H4 (cell line): Measurements from ENCODE around the gene SLC25A12. TPM values are rescaled to one million over a fixed set of nuclear protein-coding genes. Genes with fewer than 3 reads are reported as not detected.
"Not testable (repeated sequence)": the region's sequence is repeated elsewhere in the genome, so short reads cannot be mapped to it uniquely, and the experiment has no call there.

Source experiments
- DNase-seq: peaks from one replicate; pipeline ENCODE4 v3.0.0-alpha.2; 2015; ENCODE audit warnings: low spot score
- total RNA-seq: library from RNA; depleted of rRNA; stranded (reverse); fragments of >200 nt; shearing (Covaris generic); gene quantifications from 2 replicates; pipeline ENCODE4 v1.2.3, GENCODE V29; 2014

The SLC25A12 gene
- total RNA-seq, 1 experiment from 2014 or later = 22.3 TPM

DNA sequence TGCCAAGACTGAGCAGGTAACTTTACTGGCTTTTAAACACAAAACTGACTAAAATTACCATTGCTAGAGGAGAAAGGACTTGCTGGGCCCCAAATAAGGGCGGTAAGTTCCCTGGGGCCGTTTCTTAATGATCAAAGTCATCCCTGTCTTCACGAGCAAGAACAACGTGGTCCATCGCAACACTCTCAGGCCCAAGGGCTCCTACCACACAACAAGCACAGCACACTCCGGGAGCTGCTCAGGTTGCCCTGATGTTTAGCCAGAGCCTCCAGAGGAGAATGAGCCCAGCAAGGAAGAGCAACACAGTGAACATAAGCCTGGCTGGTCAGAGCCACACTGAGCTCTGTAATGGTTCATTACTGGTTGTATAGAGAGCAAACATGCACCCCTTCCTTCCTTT lies 104.1 kb downstream of the SLC25A12 start:
- no peak for DNase-seq

GRCh38 chr2:171788316-171788993 lies 105.6 kb downstream of the SLC25A12 start:
- DNase-seq = no peak

GRCh38 chr2:171787333-171788072 lies 106.5 kb downstream of the SLC25A12 start:
- no peak for DNase-seq

DNA sequence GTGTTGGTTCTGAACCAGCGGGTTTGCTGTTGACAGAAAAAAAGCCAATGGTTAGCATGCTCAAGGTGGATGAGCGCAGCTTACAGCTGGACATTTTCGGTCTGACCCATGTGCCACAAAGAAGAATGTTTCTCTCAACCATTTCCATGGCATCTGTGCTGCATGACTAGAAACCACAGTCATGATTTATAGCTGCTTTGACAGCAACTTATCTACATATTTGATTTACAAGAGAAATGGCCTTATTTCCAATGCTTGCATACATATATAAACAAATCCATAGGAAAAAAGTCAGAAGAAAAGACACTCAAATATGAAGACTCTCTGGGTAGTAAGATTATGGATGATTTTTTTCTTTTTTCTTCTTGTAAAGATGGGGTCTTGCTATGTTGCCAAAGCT lies 108.6 kb downstream of the SLC25A12 start:
- no peak for DNase-seq

DNA sequence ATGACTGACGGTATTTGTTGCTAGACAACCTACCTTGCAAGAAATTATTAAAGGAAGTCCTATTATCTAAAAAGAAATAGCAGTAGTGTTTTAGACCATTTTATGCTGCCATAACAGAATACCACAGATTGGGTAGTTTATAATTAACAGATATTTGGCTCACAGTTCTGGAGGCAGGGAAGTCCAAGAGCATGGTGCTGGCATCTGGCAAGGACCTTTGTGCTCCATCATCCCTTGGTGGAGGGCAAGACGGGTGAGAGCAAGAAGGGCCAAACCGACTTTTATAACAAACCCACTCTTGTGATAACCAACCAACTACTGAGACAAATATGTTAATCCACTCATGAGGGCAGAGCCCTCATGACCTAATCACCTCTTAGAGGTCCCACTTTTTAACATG lies 115.5 kb downstream of the SLC25A12 start:
- no peak for DNase-seq

DNA sequence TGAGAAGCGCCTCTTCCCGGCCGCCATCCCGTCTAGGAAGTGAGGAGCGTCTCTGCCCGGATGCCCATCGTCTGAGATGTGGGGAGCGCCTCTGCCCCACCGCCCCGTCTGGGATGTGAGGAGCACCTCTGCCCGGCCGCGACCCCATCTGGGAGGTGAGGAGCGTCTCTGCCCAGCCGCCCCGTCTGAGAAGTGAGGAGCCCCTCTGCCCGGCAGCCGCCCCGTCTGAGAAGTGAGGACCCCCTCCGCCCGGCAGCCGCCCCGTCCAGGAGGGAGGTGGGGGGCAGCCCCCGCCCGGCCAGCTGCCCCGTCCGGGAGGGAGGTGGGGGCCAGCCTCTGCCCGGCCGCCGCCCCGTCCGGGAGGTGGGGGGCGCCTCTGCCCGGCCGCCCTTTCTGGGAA lies 119.5 kb downstream of the SLC25A12 start:
- DNase-seq = not testable (repeated sequence)

DNA sequence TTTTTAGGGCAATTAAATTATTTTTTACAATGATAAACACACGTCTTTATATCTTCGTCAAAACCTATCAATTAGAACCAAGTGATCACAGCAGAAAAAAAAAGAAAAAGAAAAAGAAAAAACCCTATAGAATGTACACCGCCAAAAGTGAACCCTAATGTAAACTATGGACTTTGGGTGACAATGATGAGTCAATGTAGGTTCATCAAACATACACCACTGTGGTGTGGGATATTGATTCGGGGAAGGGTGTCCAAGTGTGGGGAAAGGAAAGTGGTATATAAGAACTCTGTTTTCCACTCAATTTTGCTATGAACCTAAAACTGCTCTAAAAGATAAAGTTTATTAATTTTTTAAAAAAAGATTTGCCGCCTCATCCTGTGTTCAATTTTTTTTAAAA lies 121.7 kb downstream of the SLC25A12 start:
- DNase-seq = no peak

- no peak for DNase-seq
These were observed 122.6 kb downstream of the SLC25A12 start for GRCh38 chr2:171771463-171771862.

- DNase-seq = no peak
These were observed 130.4 kb downstream of the SLC25A12 start for GRCh38 chr2:171763602-171764001.

DNA sequence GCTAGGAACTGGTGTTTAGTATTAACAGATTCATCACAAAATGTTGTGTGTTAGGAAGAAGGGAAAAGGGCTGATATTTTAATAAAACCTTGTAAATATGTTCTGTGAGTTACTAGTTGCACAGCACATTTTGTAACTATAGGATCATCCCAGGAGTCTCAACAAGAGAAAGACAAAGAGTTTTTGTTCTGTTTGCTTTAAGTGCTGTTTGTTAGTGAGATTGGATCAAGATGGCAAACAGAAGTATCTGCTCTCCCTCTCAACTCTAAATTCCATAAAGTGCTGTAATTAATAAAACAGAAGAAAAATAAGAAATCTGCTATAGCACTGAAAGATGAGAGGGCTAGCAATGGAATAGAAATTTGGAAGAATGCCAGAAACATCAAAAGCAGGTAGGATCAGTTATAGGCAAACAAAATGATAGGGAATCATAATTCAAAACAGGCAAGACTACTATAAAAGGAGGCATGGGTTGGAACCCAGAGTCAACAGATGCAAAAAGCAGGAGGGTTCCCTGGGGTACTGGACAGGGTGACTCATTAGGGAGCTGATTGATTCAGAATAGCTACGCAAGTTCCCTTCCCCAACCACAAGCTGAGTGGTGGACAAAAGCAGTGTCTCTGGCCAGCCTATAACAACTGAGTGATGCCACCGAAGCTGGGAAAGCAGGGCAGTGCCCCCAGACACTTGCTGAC lies 131.0 kb downstream of the SLC25A12 start:
- DNase-seq = no peak

GRCh38 chr2:171761176-171761575 lies 132.9 kb downstream of the SLC25A12 start:
- DNase-seq = peak; percentile 24

DNA sequence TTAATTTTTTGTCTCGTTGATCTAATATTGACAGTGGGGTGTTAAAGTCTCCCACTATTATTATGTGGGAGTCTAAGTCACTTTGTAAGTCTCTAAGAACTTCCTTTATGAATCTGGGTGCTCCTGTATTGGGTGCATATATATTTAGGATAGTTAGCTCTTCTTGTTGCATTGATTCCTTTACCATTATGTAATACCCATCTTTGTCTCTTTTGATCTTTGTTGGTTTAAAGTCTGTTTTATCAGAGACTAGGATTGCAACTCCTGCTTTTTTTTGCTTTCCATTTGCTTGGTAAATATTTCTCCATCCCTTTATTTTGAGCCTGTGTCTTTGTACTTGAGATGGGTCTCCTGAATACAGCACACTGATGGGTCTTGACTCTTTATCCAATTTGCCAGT lies 135.3 kb downstream of the SLC25A12 start:
- not testable (repeated sequence) for DNase-seq

DNA sequence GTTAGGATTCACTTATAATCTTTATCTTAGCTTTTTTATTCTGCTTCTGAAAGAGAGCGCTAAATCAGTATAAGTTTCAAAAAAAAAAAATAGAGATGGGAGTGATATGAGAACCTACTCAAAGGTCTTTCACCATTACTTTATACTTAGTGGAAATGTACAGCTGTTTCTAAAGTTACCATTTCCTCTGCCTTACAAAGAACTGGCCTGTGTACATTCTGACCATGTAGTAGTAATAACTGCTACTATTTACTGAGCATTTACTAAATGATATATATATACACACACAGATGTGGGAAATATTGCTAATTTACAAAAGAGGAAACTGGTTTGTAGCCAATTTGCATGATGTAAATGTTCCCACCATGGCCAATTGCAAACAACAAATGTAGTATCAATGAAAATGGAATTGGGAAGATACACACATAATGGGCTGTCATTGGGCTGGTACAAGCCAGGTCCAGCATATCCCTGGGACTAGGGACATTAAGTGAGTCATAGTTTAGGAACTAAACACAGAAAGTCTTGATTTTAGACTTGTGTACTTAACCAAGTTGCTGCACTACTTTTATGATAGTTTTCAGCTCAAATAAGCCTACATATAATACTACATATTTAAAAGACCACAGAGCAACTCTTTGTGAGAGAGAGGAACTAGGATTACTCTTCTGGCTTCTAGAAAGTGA lies 139.6 kb downstream of the SLC25A12 start:
- no peak for DNase-seq

DNA sequence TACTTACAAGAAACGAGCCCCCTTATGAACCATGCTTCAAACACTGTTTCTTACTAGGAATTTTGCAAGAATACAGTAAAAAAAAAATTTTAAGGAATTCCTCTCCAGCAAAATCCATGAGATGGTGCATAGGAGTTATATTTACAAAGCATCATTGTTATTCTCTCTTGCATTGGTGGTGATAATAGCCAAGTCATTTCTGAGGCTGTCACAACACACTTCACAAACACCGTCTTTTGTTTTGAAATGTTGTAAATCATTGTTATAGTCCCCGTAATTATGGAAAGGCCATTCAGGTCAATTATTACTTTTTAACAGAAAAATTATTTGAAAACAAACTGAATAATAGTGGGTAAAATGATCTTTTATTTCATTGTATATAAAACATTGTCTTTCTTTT lies 146.7 kb downstream of the SLC25A12 start:
- no peak for DNase-seq

DNA sequence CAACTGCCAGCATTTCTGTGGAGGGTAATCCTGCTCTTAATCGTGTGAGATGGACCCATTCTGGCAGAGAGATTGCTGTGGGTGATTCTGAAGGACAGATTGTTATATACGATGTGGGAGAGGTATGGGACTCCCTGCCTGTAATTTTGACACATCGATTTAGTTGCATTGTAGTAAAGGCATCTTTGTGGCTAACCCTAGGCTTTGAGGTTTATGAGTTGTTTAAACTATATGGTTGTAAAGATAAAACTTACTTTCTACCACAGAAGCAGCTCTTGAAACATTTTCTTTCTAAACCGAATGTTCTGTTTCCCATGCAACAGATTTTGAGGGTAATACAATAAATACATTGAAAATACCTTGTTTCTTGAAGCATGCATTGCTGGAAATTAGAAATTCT lies 148.2 kb downstream of the SLC25A12 start:
- DNase-seq = no peak

GRCh38 chr2:171745141-171745540 lies 148.9 kb downstream of the SLC25A12 start:
- DNase-seq = no peak

DNA sequence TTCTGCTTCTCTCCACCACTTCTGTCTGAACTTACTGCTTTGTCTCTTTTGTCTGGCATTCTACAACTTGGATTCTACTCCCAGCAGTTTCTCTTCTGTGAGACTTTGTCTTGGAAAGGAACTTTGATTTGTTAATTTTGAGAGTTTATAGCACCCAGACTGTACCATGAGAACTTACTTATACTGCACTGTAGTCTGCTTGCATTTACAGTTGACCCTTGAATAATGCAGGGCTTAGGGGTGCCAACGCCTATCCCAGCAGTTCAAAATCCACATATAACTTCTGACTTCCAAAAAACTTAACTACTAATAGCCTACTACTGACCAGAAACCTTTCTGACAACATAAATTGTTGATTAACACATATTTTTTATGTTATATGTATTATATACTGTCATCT lies 151.3 kb downstream of the SLC25A12 start:
- no peak for DNase-seq

DNA sequence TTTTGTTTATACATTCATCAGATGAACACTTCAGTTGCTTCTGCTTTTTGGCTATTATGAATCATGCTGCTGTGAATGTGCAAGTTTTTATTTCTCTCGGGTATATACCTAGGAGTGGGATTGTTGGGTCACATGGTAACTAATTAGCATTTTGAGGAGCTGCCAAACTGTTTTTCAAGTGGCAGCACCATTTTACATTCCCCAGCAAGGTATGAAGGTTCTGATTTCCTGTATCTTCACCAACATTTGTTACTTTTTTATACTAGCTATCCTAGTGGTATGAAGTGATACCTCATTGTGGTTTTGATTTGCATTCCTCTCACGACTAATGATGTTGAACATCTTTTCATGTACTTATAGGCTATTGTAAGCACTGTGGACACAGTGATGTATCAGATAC lies 152.9 kb downstream of the SLC25A12 start:
- DNase-seq = no peak

DNA sequence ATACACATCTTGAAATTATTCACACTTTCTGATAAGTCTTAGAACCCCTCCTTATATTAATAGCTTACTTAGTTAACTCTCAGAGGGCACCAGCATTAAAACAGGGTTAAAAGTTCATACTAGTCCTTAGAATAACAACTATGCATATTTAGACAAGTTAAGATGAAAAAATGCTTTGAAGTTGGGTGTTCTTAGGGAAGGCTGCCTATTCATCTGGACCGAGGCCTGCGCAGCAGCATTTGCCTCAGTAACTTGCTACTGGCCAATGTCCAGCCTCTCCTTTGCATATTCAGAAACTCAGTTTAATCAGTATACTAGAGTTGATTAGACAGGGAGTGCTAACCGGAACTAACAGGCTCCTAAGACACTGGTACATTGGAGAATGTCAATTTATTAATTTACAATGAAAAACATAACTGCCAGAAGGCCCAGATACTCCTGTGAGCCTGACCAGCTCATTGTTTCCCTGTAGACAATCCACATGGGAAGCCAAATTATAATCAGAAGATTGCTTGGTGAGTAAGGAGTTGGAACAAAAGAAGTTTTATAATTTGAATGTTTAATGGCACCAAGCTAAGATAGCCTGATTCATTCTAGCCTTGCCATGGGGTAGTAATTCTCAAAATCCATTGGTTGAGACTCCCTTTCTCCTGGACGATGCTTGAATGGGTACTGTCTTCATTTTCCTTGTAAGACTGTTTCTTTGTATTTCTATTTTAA lies 157.9 kb downstream of the SLC25A12 start:
- DNase-seq = no peak
